ENCODE results near the gene RASSF8. TPM values are rescaled to one million over a fixed set of nuclear protein-coding genes. Genes with fewer than 3 reads are reported as not detected.
A peak's percentile ranks its signal among the peaks of the same experiment; 100 is the strongest.

The RASSF8 gene
- total RNA-seq, 1 donor from 2014 or later = 23.0 TPM

DNA sequence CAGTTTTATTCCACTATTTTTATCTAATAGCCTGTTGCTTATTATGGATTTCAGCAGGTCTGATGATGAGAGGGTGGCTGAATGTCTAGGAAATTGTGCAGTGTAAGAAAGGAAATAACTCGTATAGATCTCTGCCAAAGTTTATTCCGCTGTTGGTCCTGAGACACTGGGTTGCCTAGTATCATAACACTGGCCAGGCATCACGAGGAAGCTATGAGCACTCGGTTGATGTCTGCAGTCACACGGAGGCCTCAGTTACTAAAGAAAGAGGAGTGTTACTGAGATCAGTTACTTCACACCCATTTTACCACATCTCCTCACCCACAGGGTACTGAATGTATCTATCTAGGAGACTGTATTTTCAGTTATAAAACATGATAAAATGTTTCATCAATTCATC is 144.5 kb downstream of the RASSF8 start:
- no peak for DNase-seq (ENCODE audit: low spot score)

DNA sequence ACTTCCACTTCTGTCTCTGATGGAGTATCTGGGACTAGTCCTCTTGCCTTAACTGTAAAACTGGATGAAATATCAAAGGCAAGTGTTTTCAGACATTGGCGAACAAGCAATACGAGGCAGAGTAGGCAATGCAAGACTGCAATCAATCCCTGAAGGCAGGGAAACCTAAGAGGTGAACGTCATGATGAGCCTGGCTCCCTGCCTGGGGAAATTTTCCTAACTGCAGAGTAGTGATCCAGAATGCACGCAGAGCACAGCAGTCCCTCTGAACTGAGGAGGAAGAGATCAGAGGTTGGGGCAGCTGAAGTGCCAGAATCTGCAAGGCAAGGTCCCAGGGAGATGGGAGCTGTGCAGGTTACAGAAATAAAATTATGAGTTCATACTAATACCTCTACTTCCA is 147.9 kb downstream of the RASSF8 start:
- no peak for DNase-seq (ENCODE audit: low spot score)

DNA sequence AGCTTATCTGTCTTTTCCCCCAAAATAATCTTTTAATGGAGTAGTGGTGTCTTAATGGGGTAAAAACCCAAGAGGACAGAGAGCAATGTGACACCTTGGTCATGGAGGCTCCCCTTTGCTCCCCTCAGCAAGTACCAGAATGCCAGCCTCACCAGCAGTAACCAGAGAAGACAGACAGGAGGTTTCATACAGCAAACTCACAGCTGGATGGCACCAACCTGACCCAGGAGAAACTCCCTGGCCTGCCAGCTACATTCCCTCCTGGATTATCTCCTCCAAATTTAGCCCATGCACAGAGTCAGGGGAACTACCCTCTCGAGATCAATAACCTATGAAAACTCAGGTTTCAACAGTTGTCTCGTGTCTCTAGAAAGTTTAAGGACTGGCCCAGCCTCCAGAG is 150.4 kb downstream of the RASSF8 start:
- no peak for DNase-seq (ENCODE audit: low spot score)

DNA sequence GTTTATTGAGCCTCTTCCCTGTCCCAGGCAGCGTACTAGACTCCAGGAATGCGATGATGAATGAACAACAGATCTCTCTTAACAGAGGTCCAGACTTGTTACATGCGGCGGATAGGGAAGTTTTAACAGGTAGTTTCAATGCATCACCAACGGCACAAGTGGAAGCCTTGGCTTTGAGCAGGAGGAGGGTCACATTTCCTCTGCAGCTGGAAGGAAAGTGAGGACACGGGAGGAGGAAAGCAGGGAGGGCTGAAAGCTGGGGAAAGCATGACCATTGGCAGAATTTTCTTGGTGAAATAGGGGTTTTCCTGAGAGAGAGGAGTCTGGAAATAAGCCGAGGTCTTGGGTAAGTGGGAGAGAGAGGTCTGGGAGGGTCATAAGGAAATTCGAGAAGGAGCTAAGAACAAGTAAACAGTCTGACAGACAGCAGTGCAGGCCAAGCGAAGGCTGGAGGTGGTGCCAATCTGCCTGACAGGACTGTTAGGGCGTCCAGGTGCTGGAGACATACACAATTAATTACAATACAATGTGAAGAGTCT is 150.9 kb downstream of the RASSF8 start:
- DNase-seq (ENCODE audit: low spot score) = no peak

DNA sequence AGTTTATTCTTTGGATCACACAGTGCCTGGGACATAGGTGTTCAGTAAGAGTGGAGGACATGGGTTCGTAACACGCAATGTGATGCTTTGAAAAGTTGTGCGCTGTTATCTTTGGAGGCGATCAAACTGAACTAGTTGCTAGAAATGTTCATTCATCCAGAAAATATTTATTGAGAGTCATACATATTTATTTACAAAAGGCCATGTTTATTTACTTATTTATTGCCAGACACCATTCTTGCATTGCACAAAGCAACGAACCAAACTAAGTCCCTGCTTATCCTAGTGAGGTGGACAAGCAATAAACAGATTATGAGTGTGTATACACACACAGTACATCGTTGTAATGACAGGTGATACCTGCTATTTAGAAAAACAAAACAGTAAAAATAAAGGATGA is 153.8 kb downstream of the RASSF8 start:
- no peak for DNase-seq (ENCODE audit: low spot score)

DNA sequence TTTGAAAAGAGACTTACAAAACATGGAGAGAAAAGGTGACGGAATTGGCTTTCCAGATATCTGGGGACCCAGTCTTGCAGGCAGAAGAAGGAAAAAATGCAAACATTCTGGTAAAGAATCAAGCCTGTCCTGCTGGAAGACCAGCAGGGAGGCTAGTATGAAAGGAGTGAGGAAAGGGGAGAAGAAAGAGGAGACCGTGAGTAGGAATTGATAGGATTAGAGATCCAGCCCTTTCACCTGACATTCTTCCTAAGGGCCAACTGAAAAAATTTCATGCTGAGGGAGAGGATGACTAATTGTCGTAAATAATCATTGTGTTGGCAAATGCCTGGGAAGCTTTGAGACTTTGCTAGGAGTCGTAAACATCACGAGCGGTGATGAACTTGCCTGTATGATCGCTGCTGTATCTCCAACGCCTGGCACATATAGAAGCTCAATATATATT is 154.2 kb downstream of the RASSF8 start:
- no peak for DNase-seq (ENCODE audit: low spot score)

DNA sequence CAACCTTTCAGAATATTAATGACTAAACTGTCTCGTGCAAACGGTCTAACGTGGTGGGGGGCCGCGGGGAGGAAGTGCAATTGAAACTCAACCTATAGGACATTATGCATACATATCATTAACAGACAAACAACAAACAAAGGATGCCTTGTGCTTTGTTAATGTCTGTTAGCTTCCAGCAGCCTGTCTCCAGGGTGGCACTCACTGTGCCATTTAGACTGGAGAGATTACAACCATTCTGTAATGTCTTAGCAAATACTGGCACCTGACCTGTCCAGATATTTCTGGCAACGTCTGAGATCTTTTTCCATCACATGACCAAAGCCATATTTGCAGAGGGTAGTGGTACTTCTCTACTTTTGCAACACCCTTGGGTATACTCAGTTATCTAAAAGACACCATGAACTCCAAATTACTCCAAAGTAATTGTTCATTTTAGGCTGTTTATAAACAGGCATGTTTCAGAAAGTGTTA is 154.7 kb downstream of the RASSF8 start:
- no peak for DNase-seq (ENCODE audit: low spot score)

DNA sequence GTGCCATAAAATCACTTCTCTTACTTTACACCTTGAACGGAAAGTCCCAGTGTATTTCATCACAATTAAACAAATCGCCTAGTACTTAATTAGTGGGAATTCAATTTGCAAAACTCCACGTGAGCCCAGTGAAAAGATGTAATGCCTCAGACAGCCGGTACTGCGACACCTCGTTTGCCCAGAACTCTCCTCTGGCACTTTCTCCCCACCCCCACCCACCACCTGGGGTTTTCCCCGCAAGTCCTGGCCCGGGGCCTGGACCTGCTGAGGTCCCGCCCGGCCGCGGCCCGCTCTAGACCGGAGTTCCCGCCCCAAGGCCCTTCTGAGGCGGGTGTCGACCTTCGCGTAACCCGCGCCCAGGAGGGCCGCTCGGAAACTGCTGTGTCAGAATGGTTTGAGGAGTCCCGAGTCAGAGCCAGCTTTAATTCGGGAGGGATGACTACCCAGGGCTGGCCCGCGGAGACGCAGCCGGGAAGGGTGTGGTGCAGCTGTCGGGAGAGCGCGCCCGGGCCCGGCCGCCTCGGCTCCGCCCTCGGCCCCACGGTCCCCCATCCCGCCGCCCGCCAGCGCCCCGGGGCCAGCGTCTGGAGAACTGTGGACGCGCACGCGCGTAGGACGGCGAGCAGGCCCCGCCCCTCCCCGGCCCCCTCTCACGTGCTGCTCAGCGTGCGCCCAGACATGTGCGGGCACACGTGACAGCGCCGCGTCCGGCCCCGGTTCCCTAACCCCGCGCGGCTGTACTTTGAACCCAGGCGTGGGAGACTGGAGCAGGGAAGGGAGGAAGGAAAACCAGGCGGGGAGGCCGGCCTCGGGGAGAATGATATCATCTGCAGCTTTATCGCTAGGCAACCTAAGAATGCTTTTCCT is 155.6 kb downstream of the RASSF8 start:
- peak; percentile 95 for DNase-seq (ENCODE audit: low spot score)

DNA sequence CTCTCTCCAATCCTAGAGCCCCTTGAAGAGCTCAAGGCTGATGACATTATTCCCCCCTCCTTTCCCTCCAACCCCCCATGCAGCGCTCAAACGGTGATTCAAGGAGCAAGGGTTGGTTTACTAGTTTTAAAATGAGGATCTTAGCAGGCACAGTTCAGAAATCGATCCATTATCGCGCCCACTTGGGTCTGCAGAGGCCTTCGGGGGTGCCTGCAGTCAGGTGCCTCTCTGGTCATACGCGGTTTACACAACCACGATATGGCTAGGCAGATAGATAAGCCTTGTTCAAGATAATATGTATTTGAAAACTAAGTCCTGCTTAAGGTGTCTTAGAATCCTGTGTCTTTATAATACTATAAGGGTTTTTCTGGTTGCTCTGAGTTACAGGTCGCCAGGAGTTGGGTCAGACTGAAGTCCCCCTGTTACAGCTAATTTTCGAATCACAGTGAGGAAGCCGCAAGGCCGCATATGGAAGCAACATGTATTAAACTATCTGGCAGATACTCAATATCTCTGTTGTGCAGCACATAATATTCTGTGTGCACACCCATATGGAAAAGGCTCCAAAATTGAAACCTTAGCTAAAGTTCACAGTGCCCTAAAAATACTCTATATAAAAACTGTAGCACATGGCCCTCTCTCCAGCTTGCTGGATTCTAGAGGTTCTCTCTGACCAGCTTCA is 156.4 kb downstream of the RASSF8 start:
- DNase-seq (ENCODE audit: low spot score) = no peak

DNA sequence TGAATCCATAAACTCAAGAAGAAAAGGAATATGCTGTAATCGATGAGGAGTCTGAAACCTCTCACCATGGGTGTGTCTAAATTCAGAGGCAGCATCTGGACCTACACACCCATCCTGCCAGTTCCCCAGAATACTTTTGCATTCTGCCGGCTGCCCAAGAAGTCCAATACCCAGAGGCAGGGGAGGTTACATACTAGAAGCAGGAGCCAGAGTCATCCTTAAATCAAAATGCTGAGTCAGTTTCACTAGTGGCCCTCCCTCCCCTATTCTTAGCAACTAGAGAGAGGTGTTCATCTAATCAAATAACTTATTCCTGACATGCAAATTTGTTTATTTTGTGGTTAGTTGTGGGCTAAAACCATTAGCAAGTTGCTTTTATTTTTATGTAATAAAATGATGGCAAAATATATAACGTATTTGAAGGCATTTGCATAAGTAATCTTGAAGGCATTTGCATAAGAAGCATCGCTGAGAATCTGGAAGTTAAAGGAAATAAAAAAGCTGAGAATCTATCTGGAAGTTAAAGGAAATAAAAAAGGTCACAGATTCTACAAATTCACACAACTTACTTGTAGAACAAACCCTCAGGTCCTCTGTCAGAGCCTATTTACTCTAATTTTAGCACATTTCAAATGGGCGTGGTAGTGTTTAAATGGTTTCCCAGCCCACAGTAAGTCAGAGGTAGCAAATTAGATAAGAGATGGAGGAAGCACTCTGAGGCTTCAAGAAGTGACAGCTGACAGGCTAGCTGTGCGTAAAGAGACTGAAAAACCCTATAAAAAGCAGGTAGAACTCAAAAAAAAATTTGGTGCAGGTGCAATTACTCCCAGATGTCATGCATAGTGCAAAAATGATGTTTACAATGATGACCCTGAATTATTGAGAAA is 158.6 kb downstream of the RASSF8 start:
- no peak for DNase-seq (ENCODE audit: low spot score)

DNA sequence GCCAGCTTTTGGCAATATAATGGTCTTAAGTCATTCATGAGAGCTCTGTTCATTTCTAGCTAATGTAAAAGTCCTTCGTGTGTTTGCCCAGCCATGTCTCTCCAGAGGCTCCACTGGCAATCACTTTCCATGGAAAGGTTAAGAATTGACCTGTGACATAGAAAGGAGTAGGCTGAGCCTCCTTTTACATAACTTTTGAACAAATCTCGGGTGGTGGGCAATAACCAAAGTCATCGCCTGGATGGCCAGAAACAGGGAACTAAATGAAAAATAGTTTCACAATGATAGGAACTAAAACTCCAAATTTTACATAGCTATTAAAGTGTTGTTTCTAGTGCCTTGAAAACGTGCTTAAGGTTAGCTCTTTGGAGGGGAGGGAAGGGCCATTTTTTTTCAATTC is 159.8 kb downstream of the RASSF8 start:
- no peak for DNase-seq (ENCODE audit: low spot score)

DNA sequence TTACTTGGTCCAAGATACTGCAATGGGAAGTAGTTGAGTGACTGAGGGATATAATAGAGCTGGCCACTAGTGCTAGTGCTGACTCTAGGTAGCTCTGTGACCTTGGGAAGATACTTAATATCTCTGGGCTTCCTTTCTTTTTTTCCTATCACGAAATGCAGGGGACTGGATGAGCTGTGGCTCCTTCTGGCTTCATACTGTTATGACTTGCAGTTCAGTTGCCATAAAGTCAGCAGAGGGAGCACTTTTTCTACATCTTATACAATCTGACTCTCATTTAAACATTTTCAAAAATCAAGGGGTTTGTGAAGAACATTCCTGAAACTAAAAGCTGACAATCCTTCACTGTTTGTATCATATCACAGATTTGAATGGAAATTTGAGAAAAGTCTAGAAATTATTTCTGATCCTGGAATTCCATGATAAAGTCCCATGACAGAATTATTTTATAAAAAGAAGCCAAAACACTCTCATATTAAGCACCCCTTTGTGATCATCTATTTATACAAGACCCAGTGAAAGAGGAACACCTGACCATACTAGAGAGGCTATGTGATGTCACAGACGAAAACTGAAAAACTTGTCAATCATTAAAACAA is 161.0 kb downstream of the RASSF8 start:
- DNase-seq (ENCODE audit: low spot score) = no peak

DNA sequence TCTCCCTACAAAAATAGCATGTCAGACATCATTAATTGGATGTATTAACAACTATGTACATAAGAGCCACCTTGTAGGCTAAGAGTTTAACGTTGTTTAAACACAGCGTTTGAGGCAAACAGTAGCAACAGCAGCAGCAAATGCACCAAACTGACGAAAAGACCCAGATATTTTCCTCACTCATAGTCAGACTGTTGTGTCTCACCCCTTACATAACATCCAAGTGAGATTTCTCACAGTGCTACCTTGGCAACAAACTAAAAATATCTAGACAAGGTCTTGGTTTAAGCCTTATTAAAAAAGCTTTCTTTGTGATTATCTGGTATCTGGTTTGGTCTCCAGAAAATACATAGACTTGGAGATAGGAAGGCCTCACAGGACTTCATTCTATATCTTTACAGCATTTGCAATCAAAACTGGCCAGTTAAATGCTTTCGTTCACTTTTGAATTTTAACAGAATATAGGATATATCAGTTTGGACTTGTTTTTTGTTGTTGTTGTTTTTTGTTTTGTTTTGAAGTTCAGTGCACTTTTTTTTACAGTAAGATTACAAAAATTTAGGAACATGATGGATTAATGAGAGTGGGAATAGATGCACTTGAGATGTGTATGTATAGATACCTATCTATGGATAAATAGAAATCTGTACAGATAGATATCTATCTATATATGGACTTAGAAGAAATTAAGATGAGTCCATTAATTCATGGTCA is 162.2 kb downstream of the RASSF8 start:
- no peak for DNase-seq (ENCODE audit: low spot score)

DNA sequence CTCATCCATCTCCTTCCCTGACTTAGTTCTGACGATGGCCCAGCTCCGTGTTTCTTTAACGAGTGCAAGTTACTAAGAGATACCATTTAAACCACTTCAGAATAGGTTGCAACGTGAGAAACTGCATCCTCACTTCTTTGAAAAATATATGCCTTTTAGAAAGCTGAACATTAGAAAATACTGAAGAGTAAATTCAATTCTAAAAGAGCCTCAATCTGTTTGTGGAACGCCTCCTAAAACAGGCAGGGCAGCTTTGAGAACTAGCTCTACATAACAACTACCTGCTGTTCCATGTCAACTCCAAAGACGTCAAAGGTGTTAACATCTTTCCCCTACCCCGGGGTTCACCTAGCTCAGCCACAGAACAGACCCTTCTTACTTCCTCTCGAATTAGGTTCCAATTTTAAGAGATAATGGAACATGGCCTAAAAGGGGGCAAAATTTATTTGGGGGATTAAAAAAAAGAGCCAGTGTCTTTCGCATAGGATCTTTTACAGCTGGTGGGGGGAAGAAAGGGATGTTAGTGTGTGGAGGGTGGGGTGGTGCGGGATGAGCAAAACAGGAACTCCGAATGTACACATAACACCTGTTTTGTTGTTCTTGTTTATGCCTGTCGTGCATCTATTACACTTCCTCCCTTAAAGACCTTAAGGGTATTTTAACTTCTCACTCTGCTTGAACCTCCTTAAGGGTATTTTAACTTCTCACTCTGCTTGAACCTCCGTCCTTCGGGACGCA is 163.0 kb downstream of the RASSF8 start:
- DNase-seq (ENCODE audit: low spot score) = no peak

DNA sequence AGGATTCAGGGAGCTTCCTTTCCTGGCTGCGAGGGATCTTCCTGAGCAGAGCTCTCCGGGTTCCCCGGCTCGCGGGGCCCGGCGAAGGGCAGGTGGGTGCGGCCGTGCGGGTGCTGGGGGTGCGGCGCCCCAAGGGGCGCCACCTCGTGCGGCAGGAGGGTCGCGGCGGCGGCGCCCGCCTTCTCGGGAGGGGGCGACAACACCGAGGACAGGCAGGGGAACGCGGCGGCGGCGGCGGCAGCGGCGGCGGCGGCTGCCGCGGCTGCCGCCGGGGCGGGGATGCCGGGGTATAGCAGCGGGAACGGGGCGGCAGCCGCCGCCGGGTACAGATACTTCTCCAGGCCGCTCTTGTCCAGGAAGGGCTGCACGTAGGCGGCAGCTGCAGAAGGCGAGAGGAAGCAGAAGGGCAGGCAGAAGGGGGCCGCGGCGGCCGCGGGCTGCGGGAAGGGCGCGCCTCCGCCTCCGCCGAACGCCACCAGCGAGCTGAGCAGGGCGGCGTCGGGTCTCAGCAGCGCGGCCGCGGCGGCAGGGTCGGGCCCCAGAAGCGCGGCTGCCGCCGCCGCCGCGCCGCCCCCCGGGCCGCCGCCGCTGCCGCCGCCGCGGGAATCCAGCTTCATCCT is 163.7 kb downstream of the RASSF8 start:
- DNase-seq (ENCODE audit: low spot score) = no peak

DNA sequence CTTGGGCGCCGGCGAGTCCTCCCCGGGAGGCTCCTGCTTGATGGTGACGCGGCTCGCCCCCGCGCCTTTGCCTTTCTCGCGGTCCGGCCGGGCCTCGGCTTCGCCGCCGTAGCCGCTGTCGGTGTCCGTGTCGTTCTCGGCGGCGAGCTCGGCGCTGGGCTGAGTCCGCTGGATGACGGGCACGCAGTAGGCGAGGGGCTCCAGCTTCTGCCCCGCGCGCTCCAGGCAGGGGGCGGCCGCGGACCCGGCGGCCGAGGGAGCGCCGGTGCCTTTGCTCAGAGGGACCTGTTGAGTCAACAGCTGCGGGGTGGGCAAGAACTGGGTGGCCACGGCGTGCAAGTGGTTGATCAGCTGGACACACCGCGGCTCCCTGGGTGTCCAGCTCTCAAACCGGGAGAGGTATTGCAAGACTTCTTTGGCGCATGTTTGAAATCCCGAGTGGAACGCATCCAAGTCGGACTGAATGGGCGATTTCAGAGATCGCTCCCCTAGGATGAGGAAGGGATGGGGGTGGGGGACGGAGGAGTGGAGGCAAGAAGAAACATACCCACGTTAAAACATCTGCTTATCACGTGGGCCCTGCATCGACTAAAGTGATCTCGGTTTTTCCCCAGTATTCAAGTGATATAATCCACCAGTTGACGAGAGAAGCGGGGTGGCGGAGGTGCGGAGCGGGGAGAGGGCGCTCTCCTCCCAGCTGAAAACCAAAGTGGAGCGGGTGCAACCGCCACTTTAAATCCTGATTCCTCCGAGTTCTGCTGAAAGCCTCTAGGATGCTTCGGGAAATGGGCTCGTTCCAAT is 164.4 kb downstream of the RASSF8 start:
- peak; percentile 81 for DNase-seq (ENCODE audit: low spot score)

DNA sequence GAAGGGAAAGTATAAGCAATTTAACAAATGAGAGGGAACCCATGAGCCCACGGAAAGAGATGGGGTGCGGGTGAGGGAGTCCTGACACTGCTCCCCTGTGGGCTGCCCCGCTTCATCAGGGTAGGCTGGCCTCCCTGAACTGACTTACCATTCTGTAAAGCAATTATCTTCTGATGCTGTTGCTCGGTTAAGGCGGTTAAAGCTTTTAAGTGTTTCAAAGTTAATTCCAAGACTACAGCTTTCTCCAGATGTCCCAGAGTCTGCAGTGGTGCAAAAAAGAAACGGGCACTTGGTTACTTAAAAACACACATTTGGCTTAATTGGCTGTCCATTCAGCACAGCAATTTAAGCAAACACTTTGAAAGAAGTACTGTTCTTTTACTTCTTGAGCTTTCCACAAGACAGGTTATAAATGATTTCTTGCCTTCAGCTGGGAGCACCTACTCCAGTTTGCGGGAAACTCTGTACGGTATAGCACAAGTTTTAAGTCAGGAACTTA is 165.0 kb downstream of the RASSF8 start:
- DNase-seq (ENCODE audit: low spot score) = no peak
